Stimulated activated CD4-positive, alpha-beta T cell treated with anti-CD3 and anti-CD28 coated beads, Interleukin-4, amount 100 ng/mL, for 48 hours (primary cell): Measurements from ENCODE around the gene OR11H12.
"Not testable (repeated sequence)": the region's sequence is repeated elsewhere in the genome, so short reads cannot be mapped to it uniquely, and the experiment has no call there.

ENCODE experiments used
- DNase-seq, 2 donors: peaks; one replicate each; pipeline ENCODE4 v3.0.0-alpha.2; 2020; ENCODE audit warnings: low read depth in 2 of 2

Gene OR11H12, protein sequence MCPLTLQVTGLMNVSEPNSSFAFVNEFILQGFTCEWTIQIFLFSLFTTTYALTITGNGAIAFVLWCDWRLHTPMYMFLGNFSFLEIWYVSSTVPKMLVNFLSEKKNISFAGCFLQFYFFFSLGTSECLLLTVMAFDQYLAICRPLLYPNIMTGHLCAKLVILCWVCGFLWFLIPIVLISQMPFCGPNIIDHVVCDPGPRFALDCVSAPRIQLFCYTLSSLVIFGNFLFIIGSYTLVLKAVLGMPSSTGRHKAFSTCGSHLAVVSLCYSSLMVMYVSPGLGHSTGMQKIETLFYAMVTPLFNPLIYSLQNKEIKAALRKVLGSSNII

DNA sequence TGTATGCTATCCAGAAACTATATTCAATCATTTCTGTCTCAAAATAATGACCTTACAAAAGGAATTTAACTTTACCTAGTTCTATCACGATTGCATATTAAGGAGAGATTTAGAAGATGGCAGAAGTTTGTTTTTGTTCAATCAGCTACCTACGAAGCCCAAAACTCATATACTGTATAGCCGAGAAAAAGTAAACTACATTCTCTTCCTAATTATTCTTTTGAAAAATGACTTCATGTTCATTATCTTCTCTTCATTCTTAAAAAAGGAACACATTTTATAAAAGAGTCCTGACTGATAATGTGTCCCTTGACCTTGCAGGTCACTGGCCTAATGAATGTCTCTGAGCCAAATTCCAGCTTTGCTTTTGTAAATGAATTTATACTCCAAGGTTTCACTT, at the start of gene OR11H12:
TSS of gene OR11H12 (plus strand) at position 301 of the 400 bp plus-strand sequence. CDS start at position 301, 0 bp downstream.
- not testable (repeated sequence) for DNase-seq

DNA sequence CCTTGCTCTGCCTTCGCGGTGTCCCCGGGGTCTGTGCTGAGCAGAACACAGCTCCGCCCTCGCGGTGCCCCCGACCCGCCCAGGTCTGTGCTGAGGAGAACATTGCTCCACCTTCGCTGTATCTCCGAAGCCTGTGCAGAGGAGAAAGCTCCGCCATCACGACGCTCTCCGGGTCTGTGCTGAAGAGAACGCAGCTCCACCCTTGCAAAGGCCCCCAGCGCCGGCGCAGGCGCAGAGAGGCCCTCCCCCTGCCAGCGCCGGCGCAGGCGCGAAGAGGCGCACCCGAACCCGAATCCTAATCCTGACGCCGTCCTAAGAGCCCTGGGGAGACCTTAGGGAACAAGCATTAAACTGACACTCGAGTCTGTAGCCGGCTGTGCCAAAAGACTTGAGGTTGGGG, 18.0 kb upstream of the OR11H12 start:
- not testable (repeated sequence) for DNase-seq

DNA sequence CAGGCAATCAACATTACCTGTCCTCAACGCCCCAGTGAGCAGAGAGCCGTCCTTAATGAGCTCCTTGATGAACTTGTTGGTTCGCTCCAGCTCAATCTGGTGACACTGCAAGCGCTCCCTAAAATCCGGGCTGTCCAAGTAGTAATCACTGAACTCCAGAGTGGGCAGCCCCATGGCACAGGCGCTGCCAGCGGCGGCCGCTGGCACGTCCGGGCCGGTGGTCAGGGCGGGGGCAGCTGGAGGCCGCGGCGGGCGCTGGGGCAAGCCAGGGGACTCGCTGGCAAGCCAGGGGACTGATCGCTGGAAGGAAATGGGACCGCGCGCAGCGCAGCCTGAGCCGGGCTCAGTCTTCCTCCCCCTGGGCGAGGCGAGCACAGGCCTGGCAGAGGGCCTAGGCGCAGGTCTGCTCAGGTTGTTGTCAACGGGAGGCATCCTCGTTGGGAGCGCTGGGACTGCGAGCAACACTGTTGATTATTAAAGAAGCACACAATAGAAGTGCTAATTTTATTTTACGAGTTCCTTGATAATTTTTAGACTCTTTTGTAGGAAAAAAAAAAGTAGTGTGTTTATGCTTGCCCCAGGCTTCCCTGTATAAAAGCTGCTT, 25.8 kb downstream of the OR11H12 start:
- not testable (repeated sequence) for DNase-seq

DNA sequence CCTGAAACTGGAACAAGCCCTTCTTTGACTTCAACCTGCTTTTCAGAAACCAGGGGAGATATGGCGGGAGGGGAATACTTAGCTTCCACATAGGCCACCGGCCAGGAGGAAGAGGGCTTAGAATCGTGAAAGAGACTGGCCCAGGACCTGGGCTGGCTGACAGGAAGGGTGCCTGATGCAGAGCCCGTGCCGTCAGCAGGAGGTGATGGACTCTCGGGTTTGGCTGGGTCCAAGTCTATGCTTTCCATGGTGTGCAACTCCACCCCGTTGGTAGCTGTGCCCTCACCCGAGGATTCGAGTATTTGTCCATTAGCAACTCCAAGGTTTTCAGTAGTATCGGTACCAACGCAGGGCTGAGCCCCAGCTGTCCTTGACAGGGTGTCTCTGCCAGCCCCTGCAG, 35.1 kb downstream of the OR11H12 start:
- not testable (repeated sequence) for DNase-seq

DNA sequence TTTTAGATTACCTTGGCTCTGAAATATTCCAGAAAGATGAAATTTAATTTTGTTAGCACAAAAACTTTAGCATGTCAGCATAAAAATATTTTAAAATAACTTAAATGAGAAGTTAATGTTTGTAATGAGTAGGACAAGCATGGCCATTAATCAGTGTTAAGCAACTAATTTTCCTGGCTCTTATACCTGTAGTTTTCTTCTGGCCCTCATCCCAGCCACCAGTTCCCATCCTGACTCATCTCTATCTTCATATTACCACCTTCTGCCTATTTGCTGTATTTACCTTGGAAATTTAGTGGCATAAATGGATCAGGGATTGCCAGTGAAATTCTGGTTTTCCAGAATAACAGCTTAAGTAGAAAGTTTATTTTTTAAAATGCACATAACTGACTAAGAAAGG, 37.1 kb downstream of the OR11H12 start:
- not testable (repeated sequence) for DNase-seq

DNA sequence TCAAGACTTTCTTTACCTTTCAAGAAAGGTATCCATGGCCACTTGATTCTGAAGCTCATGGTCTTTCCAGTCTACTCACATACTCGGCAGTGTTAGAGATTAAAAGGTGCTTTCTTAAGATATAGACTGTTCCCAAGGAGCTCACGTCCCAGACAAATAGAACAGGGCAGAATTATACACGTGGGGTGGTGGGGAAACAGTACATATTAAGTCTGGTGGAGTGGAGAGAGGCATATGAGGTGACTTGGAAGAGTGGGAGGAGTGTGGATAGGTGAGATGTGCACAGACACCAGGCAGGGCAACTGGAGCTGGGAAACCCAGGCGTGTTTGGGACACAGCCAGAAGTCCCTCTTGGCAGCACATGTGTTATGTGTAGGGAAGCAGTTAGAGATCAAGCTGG, 37.9 kb downstream of the OR11H12 start:
- DNase-seq, result not testable (repeated sequence)

DNA sequence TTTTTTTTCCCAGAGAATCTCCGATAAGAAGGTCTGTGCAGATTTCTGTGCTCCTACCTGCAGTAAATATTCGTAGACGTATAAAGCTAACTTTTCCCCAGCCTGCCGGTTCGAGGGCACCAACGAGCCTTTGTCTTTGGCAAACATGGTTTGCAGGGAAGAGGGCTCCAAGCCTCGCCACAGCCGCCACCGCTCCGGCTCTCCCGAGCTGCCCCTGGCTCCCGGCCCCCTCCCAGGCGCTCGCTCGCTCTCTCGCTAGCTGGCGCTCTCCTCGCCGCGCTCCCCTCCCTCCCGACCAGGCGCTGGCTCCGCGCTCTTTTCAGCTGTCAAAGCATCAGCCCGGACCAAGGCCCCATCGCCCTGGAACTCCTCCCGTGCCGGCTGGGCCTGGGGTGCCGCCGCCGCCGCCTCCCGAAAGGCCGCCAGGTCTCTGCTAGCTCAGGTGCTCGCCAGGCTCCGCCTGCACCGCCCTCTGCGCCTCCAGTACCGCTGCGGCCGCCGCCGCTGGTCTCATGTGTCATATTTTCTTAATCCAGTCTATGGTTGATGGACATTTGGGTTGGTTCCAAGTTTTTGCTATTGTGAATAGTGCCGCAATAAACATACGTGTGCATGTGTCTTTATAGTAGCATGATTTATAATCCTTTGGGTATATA, 45.3 kb downstream of the OR11H12 start:
- not testable (repeated sequence) for DNase-seq
